Liver (tissue), 9 donors: ENCODE measurements around the gene YWHAB. TPM values are rescaled to one million over a fixed set of nuclear protein-coding genes. Genes with fewer than 3 reads are reported as not detected.

ENCODE experiments used
- DNase-seq: peaks from one replicate; pipeline ENCODE4 v3.0.0-alpha.2; 2017; ENCODE audit warnings: low spot score
- H3K27ac ChIP-seq, 2 donors: one replicate each; pipeline ENCODE4 v1.7.0; 2013; ENCODE audit warnings: inconsistent platforms in 2 of 2, low read length in 2 of 2, control low read depth in 1 of 2, low read depth in 1 of 2, mild to moderate bottlenecking in 1 of 2
- H3K27me3 ChIP-seq, 4 donors: one replicate each; pipeline versions ENCODE4 v1.6.1 to v1.7.0; 2013; ENCODE audit warnings: low read length in 3 of 4, inconsistent platforms in 1 of 4, mild to moderate bottlenecking in 1 of 4, moderate library complexity in 1 of 4; ENCODE audit not compliant: control insufficient read depth in 4 of 4, insufficient read depth in 4 of 4
- H3K36me3 ChIP-seq, 4 donors: one replicate each; pipeline versions ENCODE4 v1.6.1 to v1.7.0; 2013; ENCODE audit warnings: low read length in 3 of 4, mild to moderate bottlenecking in 3 of 4, low read depth in 1 of 4, moderate library complexity in 1 of 4; ENCODE audit not compliant: control insufficient read depth in 4 of 4, insufficient read depth in 3 of 4
- H3K4me1 ChIP-seq, 4 donors: one replicate each; pipeline versions ENCODE4 v1.6.1 to v1.7.0; 2013; ENCODE audit warnings: low read length in 3 of 4, mild to moderate bottlenecking in 3 of 4, moderate library complexity in 1 of 4; ENCODE audit not compliant: control insufficient read depth in 4 of 4, insufficient read depth in 4 of 4
- H3K4me3 ChIP-seq, 3 donors: one replicate each; pipeline versions ENCODE4 v1.6.1 to v1.7.0; 2013; ENCODE audit warnings: low read length in 3 of 3, control low read depth in 1 of 3, low read depth in 1 of 3, mild to moderate bottlenecking in 1 of 3
- H3K9ac ChIP-seq, 2 donors: one replicate each; pipeline ENCODE4 v1.7.0; 2013; ENCODE audit warnings: low read length in 2 of 2, mild to moderate bottlenecking in 2 of 2, moderate library complexity in 2 of 2, control low read depth in 1 of 2, low read depth in 1 of 2
- H3K9me3 ChIP-seq, 4 donors: one replicate each; pipeline versions ENCODE4 v1.6.1 to v1.7.0; 2013; ENCODE audit warnings: low read length in 3 of 4; ENCODE audit not compliant: control insufficient read depth in 4 of 4
- ATF3 ChIP-seq: IDR thresholded peaks from 2 replicates; pipeline ENCODE4 v1.6.1; 2016; ENCODE audit warnings: antibody characterized with exemption
- CTCF ChIP-seq: fragments of 150-350 bp; IDR thresholded peaks from 2 replicates; pipeline ENCODE4 v1.5.1; 2017; ENCODE audit warnings: improper control_type of control experiment, low read depth, low read length; ENCODE audit not compliant: missing input control
- FOXA2 ChIP-seq: IDR thresholded peaks from 2 replicates; pipeline ENCODE4 v1.6.1; 2016; ENCODE audit warnings: antibody characterized with exemption
- GABPA ChIP-seq, 2 donors: IDR thresholded peaks in 1 of 2; conservative IDR thresholded peaks in 1 of 2; 2 replicates each; pipeline ENCODE4 v1.6.1; 2016; ENCODE audit warnings: antibody characterized with exemption in 2 of 2, mild to moderate bottlenecking in 1 of 2, moderate library complexity in 1 of 2
- HNF4A ChIP-seq, 2 donors: conservative IDR thresholded peaks; 2 replicates each; pipeline ENCODE4 v1.6.1; 2016; ENCODE audit warnings: antibody characterized with exemption in 2 of 2, mild to moderate bottlenecking in 2 of 2
- HNF4G ChIP-seq: IDR thresholded peaks from 2 replicates; pipeline ENCODE4 v1.6.1; 2016; ENCODE audit warnings: antibody characterized with exemption
- MAX ChIP-seq: IDR thresholded peaks from 2 replicates; pipeline ENCODE4 v1.6.1; 2016; ENCODE audit warnings: antibody characterized with exemption
- NR2F2 ChIP-seq: IDR thresholded peaks from 2 replicates; pipeline ENCODE4 v1.6.1; 2016; ENCODE audit warnings: antibody characterized with exemption
- RAD21 ChIP-seq, 2 donors: IDR thresholded peaks; 2 replicates each; pipeline ENCODE4 v1.6.1; 2016; ENCODE audit warnings: antibody characterized with exemption in 2 of 2, mild to moderate bottlenecking in 2 of 2
- REST ChIP-seq: IDR thresholded peaks from 2 replicates; pipeline ENCODE4 v1.6.1; 2016; ENCODE audit warnings: antibody characterized with exemption, mild to moderate bottlenecking
- SP1 ChIP-seq: IDR thresholded peaks from 2 replicates; pipeline ENCODE4 v1.6.1; 2018; ENCODE audit warnings: antibody characterized with exemption, mild to moderate bottlenecking
- TAF1 ChIP-seq: conservative IDR thresholded peaks from 2 replicates; pipeline ENCODE4 v1.6.1; 2016; ENCODE audit warnings: antibody characterized with exemption, mild to moderate bottlenecking
- ZBTB33 ChIP-seq: IDR thresholded peaks from 2 replicates; pipeline ENCODE4 v1.6.1; 2016; ENCODE audit warnings: antibody characterized with exemption
- WGBS: extraction: QIAGEN DNeasy Blood & Tissue Kit; methylation state at CpG from one replicate; pipeline ENCODE4 v1.1.7; 2013; 5-methylcytosine and 5-hydroxymethylcytosine counted together
- polyA plus RNA-seq, 2 donors: library from polyadenylated mRNA; stranded (reverse) in 1 of 2; unstranded in 1 of 2; fragments of 200-250 nt in 1 of 2; fragments of >200 nt in 1 of 2; fragmentation: Nextera tagmentation in 1 of 2; extraction: Ambion mirVana in 1 of 2; gene quantifications; one replicate each; pipeline versions ENCODE4 v1.2.1 to v1.2.3, GENCODE V29; 2013 to 2015
- total RNA-seq, 2 donors: library from RNA; depleted of rRNA; stranded (reverse); fragments of >200 nt; gene quantifications; one replicate each; pipeline ENCODE4 v1.2.3, GENCODE V29; 2014
- donor health status: healthy.
- donor health status: healthy.
- donor health status: healthy.
- donor health status: healthy.
- donor health status: healthy.

YWHAB gene
- total and polyA plus RNA-seq, 4 donors, result 41.6 to 86.5 (median 43.3) TPM

- TF ChIP-seq CTCF, result no peak
These were observed 47.0 kb upstream of the YWHAB start (continued) for GRCh38 chr20:44838521-44838920.

- H3K27ac ChIP-seq, result no peak overlapping the region
- H3K9ac ChIP-seq, result no peak overlapping the region
These were observed 46.0 kb upstream of the YWHAB start for GRCh38 chr20:44839481-44839880.

GRCh38 chr20:44840826-44841225 is 44.7 kb upstream of the YWHAB start:
- H3K27ac ChIP-seq, result no peak overlapping the region
- DNase-seq, result no peak
- H3K4me1 ChIP-seq, result no peaks in the 10 kb centered on the region
- no peak overlapping the region for H3K4me3 ChIP-seq
- H3K27me3 ChIP-seq, result peaks cover 0 to 5% (median 1%) of the 10 kb centered on the region in 4 donors
- H3K9me3 ChIP-seq, result no peaks in the 10 kb centered on the region
- H3K9ac ChIP-seq, result no peak overlapping the region
- H3K36me3 ChIP-seq, result no peaks in the 10 kb centered on the region
- 82% methylated on average over 5 of the region's 5 CpGs for WGBS
- TF ChIP-seq GABPA (IDR thresholded peaks at IDR 0.05 in 1 of 2, conservative IDR thresholded peaks at IDR 0.05 in 1 of 2) (no peak), NR2F2 (no peak), HNF4A (conservative IDR thresholded peaks at IDR 0.05) (no peak), TAF1 (no peak), HNF4G (no peak), SP1 (no peak), CTCF (no peak), ZBTB33 (no peak), FOXA2 (no peak)

More at GRCh38 chr20:44839481-44839880, 46.0 kb upstream of the YWHAB start:
- 78% methylated on average over 5 of the region's 5 CpGs for WGBS
- Histone ChIP-seq H3K27me3 (peaks cover 0 to 8% (median 1%) of the 10 kb centered on the region in 4 donors), H3K4me3 (no peak overlapping the region), H3K4me1 (no peaks in the 10 kb centered on the region), H3K36me3 (no peaks in the 10 kb centered on the region), H3K9me3 (no peaks in the 10 kb centered on the region)
- TF ChIP-seq REST (no peak), NR2F2 (no peak), ATF3 (no peak), MAX (no peak), HNF4G (no peak), FOXA2 (no peak), HNF4A (conservative IDR thresholded peaks at IDR 0.05) (no peak), RAD21 (IDR thresholded peaks at IDR 0.05) (no peak), GABPA (IDR thresholded peaks at IDR 0.05 in 1 of 2, conservative IDR thresholded peaks at IDR 0.05 in 1 of 2) (no peak)
- DNase-seq, result no peak
